WTC11 (cell line): Measurements from ENCODE around the gene ATP11A. TPM values are rescaled to one million over a fixed set of nuclear protein-coding genes. Genes with fewer than 3 reads are reported as not detected.

ENCODE experiments used
- ATAC-seq: fragments of 200-7000 bp; cut with Tn5 transposase; 2 replicates; pipeline ENCODE4 v1.10.0; 2021; ENCODE audit warnings: mild to moderate bottlenecking, moderate library complexity
- CTCF ChIA-PET: fragments of 300-600 bp; sonication (Branson Sonifier 250); formaldehyde crosslinking; loops from one replicate; lab custom pipeline; 2021; ENCODE audit warnings: antibody characterized with exemption; lab: Charles Lee
- POLR2A ChIA-PET: fragments of 350-600 bp; sonication (Branson Sonifier 250); formaldehyde crosslinking; loops from one replicate; lab custom pipeline; 2021; ENCODE audit warnings: antibody characterized with exemption; lab: Charles Lee
- DNase-seq: peaks from one replicate; pipeline ENCODE4 v3.0.0; 2021; ENCODE audit warnings: low spot score
- H3K27ac Mint-ChIP-seq: 2 replicates; pipeline ENCODE4 v1.8.0; 2021; ENCODE audit warnings: mixed read lengths
- H3K27me3 Mint-ChIP-seq: 2 replicates; pipeline ENCODE4 v1.8.0; 2021; ENCODE audit warnings: low read depth, mild to moderate bottlenecking, moderate library complexity, mixed read lengths
- H3K36me3 Mint-ChIP-seq: 2 replicates; pipeline ENCODE4 v1.8.0; 2021; ENCODE audit warnings: mixed read lengths
- H3K4me1 Mint-ChIP-seq: 2 replicates; pipeline ENCODE4 v1.8.0; 2022; ENCODE audit warnings: mixed read lengths
- H3K4me3 Mint-ChIP-seq: 2 replicates; pipeline ENCODE4 v1.8.0; 2021; ENCODE audit warnings: mild to moderate bottlenecking, moderate library complexity, mixed read lengths
- H3K9me3 Mint-ChIP-seq: 2 replicates; pipeline ENCODE4 v1.8.0; 2021; ENCODE audit warnings: mixed read lengths
- ATF1 ChIP-seq: sonication (generic); formaldehyde crosslinking; IDR thresholded peaks from 2 replicates; pipeline ENCODE4 v1.8.1; 2023; ENCODE audit warnings: mild to moderate bottlenecking, moderate library complexity, missing genetic modification reagents
- CREB1 ChIP-seq: sonication (generic); formaldehyde crosslinking; IDR thresholded peaks from 2 replicates; pipeline ENCODE4 v1.8.0; 2023; ENCODE audit warnings: mild to moderate bottlenecking, missing genetic modification reagents
- CREM ChIP-seq: sonication (generic); formaldehyde crosslinking; IDR thresholded peaks from 2 replicates; pipeline ENCODE4 v1.8.1; 2022; ENCODE audit warnings: mild to moderate bottlenecking, missing genetic modification reagents, moderate library complexity
- ELF4 ChIP-seq: sonication (generic); formaldehyde crosslinking; IDR thresholded peaks from 2 replicates; pipeline ENCODE4 v1.8.1; 2022; ENCODE audit warnings: low read depth, mild to moderate bottlenecking, moderate library complexity, missing genetic modification reagents
- FOXK1 ChIP-seq: sonication (generic); formaldehyde crosslinking; IDR thresholded peaks from 2 replicates; pipeline ENCODE4 v1.8.0; 2022; ENCODE audit warnings: mild to moderate bottlenecking, moderate library complexity, missing genetic modification reagents
- PRRX2 ChIP-seq: fragments of 250-450 bp; sonication (Bioruptor Pico); IDR thresholded peaks from 2 replicates; pipeline ENCODE4 v1.8.0; 2021; ENCODE audit warnings: mild to moderate bottlenecking
- RELA ChIP-seq: sonication (generic); formaldehyde crosslinking; IDR thresholded peaks from 2 replicates; pipeline ENCODE4 v1.8.1; 2022; ENCODE audit warnings: missing genetic modification reagents, mild to moderate bottlenecking, borderline replicate concordance
- SMAD3 ChIP-seq: sonication (generic); formaldehyde crosslinking; IDR thresholded peaks from 2 replicates; pipeline ENCODE4 v1.8.0; 2022; ENCODE audit warnings: missing genetic modification reagents, mild to moderate bottlenecking, borderline replicate concordance
- TEAD4 ChIP-seq: sonication (generic); formaldehyde crosslinking; IDR thresholded peaks from 2 replicates; pipeline ENCODE4 v1.8.0; 2022; ENCODE audit warnings: mild to moderate bottlenecking, missing genetic modification reagents
- ZNF232 ChIP-seq: sonication (generic); formaldehyde crosslinking; IDR thresholded peaks from 2 replicates; pipeline ENCODE4 v1.8.0; 2022; ENCODE audit warnings: mild to moderate bottlenecking, missing genetic modification reagents
- ZNF317 ChIP-seq: sonication (generic); formaldehyde crosslinking; IDR thresholded peaks from 2 replicates; pipeline ENCODE4 v1.8.1; 2023; ENCODE audit warnings: low read depth, mild to moderate bottlenecking, moderate library complexity, missing genetic modification reagents, borderline replicate concordance
- total RNA-seq: library from RNA; stranded (reverse); gene quantifications from 3 replicates; pipeline ENCODE4 v1.2.3, GENCODE V29; 2021
- TF ChIP-seq, protein P1 (sequence below): sonication (generic); formaldehyde crosslinking; IDR thresholded peaks from 2 replicates; pipeline ENCODE4 v1.8.1; 2022; ENCODE audit warnings: low read depth, mild to moderate bottlenecking, moderate library complexity, missing genetic modification reagents, borderline replicate concordance
- TF ChIP-seq, protein P2 (sequence below): sonication (generic); formaldehyde crosslinking; IDR thresholded peaks from 2 replicates; pipeline ENCODE4 v1.8.0; 2022; ENCODE audit warnings: mild to moderate bottlenecking, missing genetic modification reagents
- TF ChIP-seq, protein P3 (sequence below): fragments of 250-450 bp; sonication (Bioruptor Pico); IDR thresholded peaks from 2 replicates; pipeline ENCODE4 v1.9.0; 2021; ENCODE audit warnings: mild to moderate bottlenecking

The ATP11A gene
- total RNA-seq, 1 experiment from 2014 or later = 100 TPM

DNA sequence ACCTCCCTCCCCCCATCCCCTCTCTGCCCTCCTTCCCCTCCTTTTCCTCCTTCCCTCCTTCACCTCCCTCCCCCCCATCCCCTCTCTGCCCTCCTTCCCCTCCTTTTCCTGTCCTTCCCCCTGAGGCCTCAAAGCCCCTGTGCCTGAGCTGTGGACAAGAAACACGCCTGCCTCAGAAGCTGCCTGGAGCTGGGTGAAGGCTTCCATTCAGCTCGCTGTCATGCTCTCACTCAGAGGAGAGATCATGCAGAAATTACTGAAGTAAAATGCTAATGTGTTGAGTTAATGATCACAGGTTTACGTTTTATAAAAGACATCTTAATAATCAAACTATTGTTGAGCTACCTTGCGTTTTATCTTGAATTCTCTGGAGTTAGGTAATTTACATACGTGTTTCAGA is 114.5 kb downstream of the ATP11A start (continued):
- TF ChIP-seq FOXK1 (CRISPR knock-in tag) = no peak

DNA sequence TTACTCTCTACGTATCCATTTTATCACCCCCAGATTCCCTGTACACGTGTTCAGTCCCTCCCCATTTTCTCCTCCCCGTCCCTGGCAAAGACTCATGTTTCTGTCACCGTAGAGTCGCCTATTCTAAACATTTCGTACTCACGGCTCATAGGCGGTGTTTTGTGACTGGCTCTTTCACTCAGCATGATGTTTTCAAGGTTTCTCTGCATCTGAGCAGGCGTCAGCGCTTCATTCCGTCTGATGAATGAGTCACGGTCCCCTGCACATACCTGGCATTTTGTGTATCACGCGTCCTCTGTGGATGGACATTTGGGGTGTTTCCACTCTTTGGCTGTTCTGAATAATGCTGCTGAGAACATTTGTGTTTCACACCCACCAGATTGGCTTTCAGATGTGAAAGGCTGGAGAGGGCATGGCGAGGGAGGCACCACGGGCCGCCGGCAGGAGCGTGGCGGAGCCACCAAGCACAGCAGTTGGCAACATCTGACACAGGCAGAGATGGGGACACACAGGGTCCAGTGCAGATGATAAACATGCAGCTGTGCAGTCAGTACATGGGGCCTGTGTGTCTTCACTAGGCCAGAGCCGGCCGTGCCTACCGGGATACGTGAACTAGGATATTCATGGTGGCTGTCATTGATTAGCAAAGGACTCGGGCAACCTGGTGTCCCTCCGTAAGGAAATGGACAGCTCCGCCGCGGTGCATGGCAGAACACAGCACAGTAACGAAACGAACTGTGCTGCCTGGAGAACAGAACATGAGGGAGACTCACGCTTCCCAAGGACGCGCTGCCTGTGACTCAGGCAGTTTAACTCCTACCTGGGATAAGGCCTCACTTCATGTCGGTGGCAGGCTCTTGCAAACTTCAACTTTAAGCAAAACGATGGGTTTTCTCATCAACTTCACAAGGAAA is 117.2 kb downstream of the ATP11A start:
- H3K4me1 Mint-ChIP-seq = peaks cover 23% of the 10 kb centered on the region
- peak overlapping the region; percentile 60 for H3K27ac Mint-ChIP-seq
- DNase-seq (no peak), ATAC-seq (no peak)
- no peak overlapping the region for H3K4me3 Mint-ChIP-seq
- CTCF ChIA-PET = no interaction called here
- POLR2A ChIA-PET = no interaction called here
- TF ChIP-seq PRRX2 (no peak), ZNF317 (CRISPR knock-in tag) (no peak), TEAD4 (no peak), SMAD3 (CRISPR knock-in tag) (no peak), CREB1 (CRISPR knock-in tag) (no peak), RELA (CRISPR knock-in tag) (no peak), ATF1 (CRISPR knock-in tag) (no peak), CREM (CRISPR knock-in tag) (no peak), ELF4 (no peak)
- TF ChIP-seq, protein P1, sequence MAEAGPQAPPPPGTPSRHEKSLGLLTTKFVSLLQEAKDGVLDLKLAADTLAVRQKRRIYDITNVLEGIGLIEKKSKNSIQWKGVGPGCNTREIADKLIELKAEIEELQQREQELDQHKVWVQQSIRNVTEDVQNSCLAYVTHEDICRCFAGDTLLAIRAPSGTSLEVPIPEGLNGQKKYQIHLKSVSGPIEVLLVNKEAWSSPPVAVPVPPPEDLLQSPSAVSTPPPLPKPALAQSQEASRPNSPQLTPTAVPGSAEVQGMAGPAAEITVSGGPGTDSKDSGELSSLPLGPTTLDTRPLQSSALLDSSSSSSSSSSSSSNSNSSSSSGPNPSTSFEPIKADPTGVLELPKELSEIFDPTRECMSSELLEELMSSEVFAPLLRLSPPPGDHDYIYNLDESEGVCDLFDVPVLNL (CRISPR knock-in tag) = no peak
- TF ChIP-seq, protein P2, sequence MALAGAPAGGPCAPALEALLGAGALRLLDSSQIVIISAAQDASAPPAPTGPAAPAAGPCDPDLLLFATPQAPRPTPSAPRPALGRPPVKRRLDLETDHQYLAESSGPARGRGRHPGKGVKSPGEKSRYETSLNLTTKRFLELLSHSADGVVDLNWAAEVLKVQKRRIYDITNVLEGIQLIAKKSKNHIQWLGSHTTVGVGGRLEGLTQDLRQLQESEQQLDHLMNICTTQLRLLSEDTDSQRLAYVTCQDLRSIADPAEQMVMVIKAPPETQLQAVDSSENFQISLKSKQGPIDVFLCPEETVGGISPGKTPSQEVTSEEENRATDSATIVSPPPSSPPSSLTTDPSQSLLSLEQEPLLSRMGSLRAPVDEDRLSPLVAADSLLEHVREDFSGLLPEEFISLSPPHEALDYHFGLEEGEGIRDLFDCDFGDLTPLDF (CRISPR knock-in tag) = no peak
- no peaks in the 10 kb centered on the region for H3K27me3 Mint-ChIP-seq
- H3K36me3 Mint-ChIP-seq = peaks cover 46% of the 10 kb centered on the region
- no peaks in the 10 kb centered on the region for H3K9me3 Mint-ChIP-seq

DNA sequence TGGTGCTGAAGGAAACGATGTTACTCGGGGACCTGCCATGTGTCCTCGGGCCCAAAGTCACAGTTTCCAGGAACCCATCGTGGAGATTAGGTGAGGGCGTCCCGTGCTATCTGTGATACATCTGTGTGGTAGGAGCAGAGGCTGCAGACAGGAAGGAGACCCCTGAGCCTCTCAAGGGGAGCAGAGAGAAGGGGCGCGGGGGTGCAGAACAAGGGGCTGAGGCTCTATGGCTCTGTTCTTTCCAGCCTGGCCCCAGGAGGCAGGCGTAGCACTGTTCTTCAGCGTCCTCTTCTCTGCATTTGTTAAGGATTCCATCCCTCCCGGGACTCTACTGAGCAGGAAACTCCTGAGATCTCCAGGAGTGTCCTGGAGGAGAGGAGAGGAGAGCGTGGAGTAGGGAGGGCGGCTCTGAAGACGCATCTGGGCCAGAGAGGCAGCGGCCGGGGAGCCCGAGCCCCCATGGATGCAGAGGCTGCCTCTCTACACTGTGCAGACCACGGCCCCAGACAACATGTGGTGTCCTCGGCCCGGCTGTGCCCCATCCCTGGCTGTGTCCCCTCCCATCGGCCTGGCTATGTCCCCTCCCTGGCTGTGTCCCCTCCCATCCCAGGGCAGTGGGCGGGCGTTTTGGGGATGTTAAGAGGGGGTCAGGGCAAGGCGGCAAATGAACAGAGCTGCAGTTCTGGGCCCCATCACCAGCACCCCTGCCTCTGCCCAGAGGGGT is 118.0 kb downstream of the ATP11A start:
- TF ChIP-seq, protein P3, sequence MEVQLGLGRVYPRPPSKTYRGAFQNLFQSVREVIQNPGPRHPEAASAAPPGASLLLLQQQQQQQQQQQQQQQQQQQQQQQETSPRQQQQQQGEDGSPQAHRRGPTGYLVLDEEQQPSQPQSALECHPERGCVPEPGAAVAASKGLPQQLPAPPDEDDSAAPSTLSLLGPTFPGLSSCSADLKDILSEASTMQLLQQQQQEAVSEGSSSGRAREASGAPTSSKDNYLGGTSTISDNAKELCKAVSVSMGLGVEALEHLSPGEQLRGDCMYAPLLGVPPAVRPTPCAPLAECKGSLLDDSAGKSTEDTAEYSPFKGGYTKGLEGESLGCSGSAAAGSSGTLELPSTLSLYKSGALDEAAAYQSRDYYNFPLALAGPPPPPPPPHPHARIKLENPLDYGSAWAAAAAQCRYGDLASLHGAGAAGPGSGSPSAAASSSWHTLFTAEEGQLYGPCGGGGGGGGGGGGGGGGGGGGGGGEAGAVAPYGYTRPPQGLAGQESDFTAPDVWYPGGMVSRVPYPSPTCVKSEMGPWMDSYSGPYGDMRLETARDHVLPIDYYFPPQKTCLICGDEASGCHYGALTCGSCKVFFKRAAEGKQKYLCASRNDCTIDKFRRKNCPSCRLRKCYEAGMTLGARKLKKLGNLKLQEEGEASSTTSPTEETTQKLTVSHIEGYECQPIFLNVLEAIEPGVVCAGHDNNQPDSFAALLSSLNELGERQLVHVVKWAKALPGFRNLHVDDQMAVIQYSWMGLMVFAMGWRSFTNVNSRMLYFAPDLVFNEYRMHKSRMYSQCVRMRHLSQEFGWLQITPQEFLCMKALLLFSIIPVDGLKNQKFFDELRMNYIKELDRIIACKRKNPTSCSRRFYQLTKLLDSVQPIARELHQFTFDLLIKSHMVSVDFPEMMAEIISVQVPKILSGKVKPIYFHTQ (CRISPR knock-in tag) = no peak
- TF ChIP-seq ZNF232 (CRISPR knock-in tag) = no peak
- TF ChIP-seq, all 79 proteins: peak for 0
- Mint-ChIP-seq H3K27me3 (no peaks in the 10 kb centered on the region), H3K4me1 (peaks cover 15% of the 10 kb centered on the region), H3K36me3 (peaks cover 50% of the 10 kb centered on the region), H3K27ac (peak overlapping the region; percentile 60; the same call in 1 of the 2 replicates), H3K4me3 (no peak overlapping the region), H3K9me3 (no peaks in the 10 kb centered on the region)
- DNase-seq (no peak), ATAC-seq (peak; percentile 30)
- CTCF ChIA-PET = no interaction called here
- POLR2A ChIA-PET = no interaction called here
